Skeletal muscle satellite cell (primary cell): ENCODE measurements around the gene TSPOAP1.
"Not testable (repeated sequence)": the region's sequence is repeated elsewhere in the genome, so short reads cannot be mapped to it uniquely, and the experiment has no call there.

Experiments
- H3K27me3 ChIP-seq: 2 replicates; pipeline ENCODE4 v1.7.0; 2013; ENCODE audit warnings: low read length; ENCODE audit not compliant: control insufficient read depth, insufficient read depth
- H3K36me3 ChIP-seq: 2 replicates; pipeline ENCODE4 v1.7.0; 2013; ENCODE audit warnings: mild to moderate bottlenecking, control low read depth, low read length; ENCODE audit not compliant: insufficient read depth
- H3K4me1 ChIP-seq: 2 replicates; pipeline ENCODE4 v1.7.0; 2013; ENCODE audit warnings: low read length; ENCODE audit not compliant: control insufficient read depth, insufficient read depth
- H3K4me2 ChIP-seq: 2 replicates; pipeline ENCODE4 v1.7.0; 2013; ENCODE audit warnings: mild to moderate bottlenecking, low read length
- H3K4me3 ChIP-seq: 2 replicates; pipeline ENCODE4 v1.7.0; 2013; ENCODE audit warnings: low read length
- H3K9ac ChIP-seq: 2 replicates; pipeline ENCODE4 v1.7.0; 2013; ENCODE audit warnings: mild to moderate bottlenecking, low read depth, low read length, moderate library complexity
- H3K9me3 ChIP-seq: replicated peaks from 2 replicates; pipeline ENCODE4 v1.7.0; 2013; ENCODE audit warnings: mild to moderate bottlenecking, control low read depth, low read length

TSPOAP1 gene

GRCh38 chr17:58344791-58345157, 16.2 kb upstream of the TSPOAP1 start:
- Histone ChIP-seq H3K9ac (no peak overlapping the region), H3K4me3 (no peak overlapping the region)

GRCh38 chr17:58344047-58344790, 15.6 kb upstream of the TSPOAP1 start:
- Histone ChIP-seq H3K9me3 (no peaks in the 10 kb centered on the region), H3K9ac (no peak overlapping the region), H3K4me3 (no peak overlapping the region), H3K4me2 (no peak overlapping the region), H3K4me1 (peaks cover under 1% of the 10 kb centered on the region), H3K36me3 (peaks cover 50% of the 10 kb centered on the region), H3K27me3 (no peaks in the 10 kb centered on the region)

More at GRCh38 chr17:58344791-58345157, 16.2 kb upstream of the TSPOAP1 start:
- Histone ChIP-seq H3K4me2 (no peak overlapping the region), H3K36me3 (peaks cover 56% of the 10 kb centered on the region), H3K27me3 (no peaks in the 10 kb centered on the region), H3K4me1 (no peaks in the 10 kb centered on the region), H3K9me3 (no peaks in the 10 kb centered on the region)

DNA sequence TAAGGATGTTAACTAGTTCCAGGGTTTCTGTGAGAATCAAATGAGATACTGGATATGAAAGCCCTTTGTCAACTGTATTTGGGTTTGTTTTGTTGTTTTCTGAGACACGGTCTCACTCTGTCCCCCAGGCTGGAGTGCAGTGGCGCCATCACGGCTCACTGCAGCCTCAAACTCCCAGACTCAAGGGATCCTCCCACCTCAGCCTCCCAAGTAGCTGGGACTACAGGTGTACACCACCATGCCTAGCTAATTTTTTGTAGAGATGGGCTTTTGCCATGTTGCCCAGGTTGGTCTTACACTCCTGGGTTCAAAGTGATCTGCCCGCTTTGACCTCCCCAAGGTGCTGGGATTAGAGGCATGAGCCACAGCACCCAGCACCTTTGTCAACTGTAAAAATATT, 14.5 kb upstream of the TSPOAP1 start:
- Histone ChIP-seq H3K4me2 (no peak overlapping the region), H3K27me3 (no peaks in the 10 kb centered on the region), H3K9me3 (no peaks in the 10 kb centered on the region), H3K9ac (no peak overlapping the region), H3K36me3 (peaks cover 39% of the 10 kb centered on the region), H3K4me3 (no peak overlapping the region), H3K4me1 (peaks cover 8% of the 10 kb centered on the region)

- no peak overlapping the region for H3K4me2 ChIP-seq
- H3K27me3 ChIP-seq, result no peaks in the 10 kb centered on the region
- peaks cover 16% of the 10 kb centered on the region for H3K4me1 ChIP-seq
- H3K9me3 ChIP-seq, result no peaks in the 10 kb centered on the region
- no peak overlapping the region for H3K4me3 ChIP-seq
- H3K36me3 ChIP-seq, result peaks cover 28% of the 10 kb centered on the region
- no peak overlapping the region for H3K9ac ChIP-seq
Measured at GRCh38 chr17:58341861-58342475, 13.4 kb upstream of the TSPOAP1 start.

DNA sequence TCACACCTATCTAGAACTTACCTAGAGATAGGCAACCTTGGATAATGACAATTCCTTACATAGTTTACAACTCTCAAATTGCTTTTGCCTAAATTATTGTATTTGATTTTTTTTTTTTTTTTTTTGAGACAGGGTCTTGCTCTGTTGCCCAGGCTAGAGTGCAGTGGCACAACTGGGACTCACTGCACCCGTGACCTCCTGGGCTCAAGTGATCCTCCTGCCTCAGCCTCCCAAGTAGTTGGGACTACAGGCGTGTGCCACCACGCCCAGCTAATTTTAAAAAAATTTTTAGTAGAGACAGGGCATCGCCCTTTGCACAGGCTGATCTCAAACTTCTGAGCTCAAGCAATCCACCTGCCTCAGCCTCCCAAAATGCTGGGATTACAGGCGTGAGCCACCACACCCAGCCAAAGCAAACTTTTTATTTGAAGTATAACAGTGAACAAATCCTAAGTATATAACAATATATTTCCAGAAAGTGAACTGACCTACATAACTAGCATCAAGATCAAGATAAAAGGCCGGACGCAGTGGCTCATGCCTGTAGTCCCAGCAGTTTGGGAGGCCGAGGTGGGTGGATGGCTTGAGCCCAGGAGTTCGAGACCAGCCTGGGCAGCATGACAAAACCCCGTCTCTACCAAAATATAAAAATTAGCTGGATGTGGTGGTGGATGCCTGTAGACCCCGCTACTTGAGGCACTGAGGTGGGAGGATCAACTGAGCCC, 12.7 kb upstream of the TSPOAP1 start:
- not testable (repeated sequence) for H3K4me3 ChIP-seq
- peaks cover 16% of the 10 kb centered on the region for H3K4me1 ChIP-seq

GRCh38 chr17:58340405-58340876, 11.8 kb upstream of the TSPOAP1 start:
- H3K27me3 ChIP-seq, result no peaks in the 10 kb centered on the region
- no peak overlapping the region for H3K4me2 ChIP-seq
- no peak overlapping the region for H3K9ac ChIP-seq
- H3K4me3 ChIP-seq, result no peak overlapping the region
- H3K36me3 ChIP-seq, result peaks cover 13% of the 10 kb centered on the region
- no peaks in the 10 kb centered on the region for H3K9me3 ChIP-seq
- peaks cover 16% of the 10 kb centered on the region for H3K4me1 ChIP-seq

More for the DNA sequence above, 12.7 kb upstream of the TSPOAP1 start:
- H3K9me3 ChIP-seq, H3K4me2 ChIP-seq, H3K27me3 ChIP-seq, H3K9ac ChIP-seq: not testable (repeated sequence)
- peaks cover 21% of the 10 kb centered on the region for H3K36me3 ChIP-seq

DNA sequence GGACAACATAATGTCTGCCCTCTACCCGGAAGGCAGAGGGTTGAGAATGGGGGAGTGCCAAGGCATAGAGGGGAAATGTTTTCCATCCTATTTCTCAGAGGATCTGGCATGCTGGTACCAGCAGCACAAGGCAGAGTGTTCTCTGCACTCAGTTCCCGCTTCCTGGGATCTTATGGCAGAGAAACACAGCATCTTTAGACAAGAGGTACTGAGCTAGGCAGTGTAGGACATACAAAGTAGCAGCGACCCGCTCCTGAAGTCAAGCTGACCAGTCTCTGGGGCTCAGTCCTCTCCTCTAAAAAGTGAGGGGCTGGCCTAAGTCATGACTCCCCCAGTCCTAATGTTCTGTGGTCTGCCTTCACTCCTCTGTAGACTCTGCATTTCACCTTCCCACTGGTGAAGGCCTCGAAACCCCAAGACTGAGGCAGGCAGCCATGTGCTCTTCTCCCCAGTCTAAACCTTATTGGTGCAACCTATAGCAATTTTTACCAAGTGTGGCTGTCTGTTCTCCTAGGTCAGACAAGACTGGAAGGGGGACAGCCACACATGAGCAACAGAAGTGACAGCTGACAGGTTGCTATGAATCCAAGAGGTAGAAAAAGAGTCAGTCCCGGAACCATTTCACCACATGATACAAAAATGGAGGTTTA, 11.3 kb upstream of the TSPOAP1 start:
- Histone ChIP-seq H3K4me2 (no peak overlapping the region), H3K36me3 (peaks cover 7% of the 10 kb centered on the region), H3K9ac (no peak overlapping the region), H3K27me3 (no peaks in the 10 kb centered on the region), H3K4me3 (no peak overlapping the region), H3K9me3 (no peaks in the 10 kb centered on the region), H3K4me1 (peaks cover 16% of the 10 kb centered on the region)

GRCh38 chr17:58338841-58339754, 10.5 kb upstream of the TSPOAP1 start:
- Histone ChIP-seq H3K9ac (no peak overlapping the region), H3K4me3 (no peak overlapping the region), H3K4me2 (peak overlapping the region; percentile 40), H3K4me1 (peaks cover 16% of the 10 kb centered on the region), H3K27me3 (no peaks in the 10 kb centered on the region), H3K9me3 (no peaks in the 10 kb centered on the region), H3K36me3 (no peaks in the 10 kb centered on the region)

DNA sequence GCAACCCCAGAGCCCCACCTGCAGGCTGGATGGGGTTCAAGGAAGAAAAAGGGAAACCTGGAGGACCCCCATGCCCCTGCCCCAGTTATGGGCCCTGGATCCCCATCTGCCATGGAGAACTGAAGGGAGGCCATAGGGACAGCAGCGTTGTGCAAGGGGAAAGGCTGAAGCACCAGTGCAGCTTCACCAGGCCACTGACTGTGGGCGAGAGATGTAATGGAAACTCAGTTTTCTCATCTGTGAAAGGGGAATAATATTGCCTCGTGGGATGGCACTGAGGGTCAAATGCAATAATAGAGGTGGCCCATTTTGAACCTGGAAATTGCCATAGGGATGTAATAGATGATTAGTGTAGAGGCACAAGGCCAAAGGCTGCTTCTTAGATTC, 9.9 kb upstream of the TSPOAP1 start:
- Histone ChIP-seq H3K4me3 (no peak overlapping the region), H3K4me2 (no peak overlapping the region), H3K9me3 (no peaks in the 10 kb centered on the region), H3K36me3 (no peaks in the 10 kb centered on the region), H3K27me3 (no peaks in the 10 kb centered on the region), H3K4me1 (peaks cover 16% of the 10 kb centered on the region), H3K9ac (no peak overlapping the region)

DNA sequence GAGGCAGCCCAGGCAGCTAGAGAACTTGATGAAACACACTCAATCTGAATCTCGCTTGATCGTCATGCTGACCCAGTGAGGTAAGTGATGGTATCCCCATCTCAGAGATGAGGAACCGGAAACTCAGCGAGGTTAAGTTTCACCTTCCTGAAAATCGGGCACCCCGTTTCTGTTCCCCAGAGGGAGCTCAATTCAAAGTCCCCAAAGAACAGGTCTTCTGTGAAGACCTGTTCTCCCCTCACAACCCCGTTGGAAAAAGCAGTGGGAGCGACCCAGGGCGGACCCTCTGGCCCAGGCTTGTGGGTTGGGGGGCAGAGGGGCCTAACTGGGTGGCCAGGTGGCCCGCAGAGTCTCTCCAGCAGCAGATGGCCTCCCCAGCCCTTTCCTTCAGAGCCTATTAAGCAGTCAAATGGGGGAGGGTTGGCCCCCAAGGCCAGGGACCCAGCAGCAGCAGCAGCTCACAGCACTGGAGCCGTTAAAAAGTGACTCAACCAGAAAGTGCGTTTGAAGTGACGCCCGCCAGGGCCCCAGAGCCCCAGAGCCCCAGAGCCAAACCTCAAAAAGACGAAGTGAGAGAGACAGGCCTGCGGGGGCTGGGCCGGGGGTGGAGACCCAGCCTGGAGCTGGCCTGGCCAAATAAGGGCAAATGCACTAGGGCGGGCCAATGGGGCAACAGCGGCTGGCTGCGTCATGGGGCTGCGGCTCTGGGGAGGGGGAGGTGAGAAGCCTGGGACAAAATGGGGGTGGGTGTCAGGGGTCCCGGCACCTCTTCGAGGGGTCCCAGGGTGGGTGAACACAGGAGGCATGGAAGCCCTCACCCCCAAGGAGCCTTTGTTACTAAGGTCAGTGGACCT, 9.2 kb upstream of the TSPOAP1 start:
- Histone ChIP-seq H3K4me1 (peaks cover 16% of the 10 kb centered on the region), H3K27me3 (no peaks in the 10 kb centered on the region), H3K4me3 (no peak overlapping the region), H3K9ac (peak overlapping the region; percentile 18), H3K36me3 (no peaks in the 10 kb centered on the region), H3K9me3 (no peaks in the 10 kb centered on the region), H3K4me2 (no peak overlapping the region)
